ENCODE data around the gene SLC39A12.

The SLC39A12 gene

DNA sequence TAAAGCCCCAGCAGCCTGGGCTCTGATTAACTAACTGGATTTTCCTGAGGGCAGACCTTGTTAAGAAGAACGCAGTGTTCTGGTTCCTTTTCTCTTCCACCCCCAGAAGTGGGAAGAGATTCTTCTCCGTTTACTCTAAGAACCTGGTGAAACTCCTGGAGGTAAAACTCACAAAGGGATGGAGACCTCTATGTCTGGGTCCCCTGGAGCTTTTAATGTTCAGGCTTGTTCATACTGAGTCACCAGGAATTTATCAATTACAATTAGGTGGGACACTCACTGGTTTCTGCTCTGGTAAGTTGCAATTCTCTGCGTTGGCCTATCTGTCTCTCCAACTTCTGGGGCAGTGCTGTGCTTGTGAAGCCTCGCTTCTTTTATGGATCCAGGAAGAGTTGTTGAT lies 115.2 kb downstream of the SLC39A12 start:
- no peak for DNase-seq

DNA sequence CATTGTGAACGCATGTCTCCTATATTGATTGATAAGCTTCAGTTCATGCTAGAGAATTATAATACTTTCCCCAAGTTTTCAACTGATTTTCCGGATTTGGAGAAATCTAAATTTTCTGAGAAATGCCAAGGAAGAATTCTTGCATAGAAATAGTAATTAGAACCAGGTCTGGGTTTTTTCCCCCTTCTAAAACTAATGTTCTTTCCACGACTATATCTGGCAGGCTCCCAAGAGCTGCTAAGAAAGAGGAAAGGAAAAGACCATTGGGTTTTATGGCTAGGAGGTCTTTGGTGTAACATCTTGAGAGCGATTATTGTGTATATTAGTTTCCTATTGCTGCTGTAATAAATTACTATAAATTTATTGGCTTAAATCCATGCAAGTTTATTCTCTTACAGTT lies 116.7 kb downstream of the SLC39A12 start:
- DNase-seq: no peak

DNA sequence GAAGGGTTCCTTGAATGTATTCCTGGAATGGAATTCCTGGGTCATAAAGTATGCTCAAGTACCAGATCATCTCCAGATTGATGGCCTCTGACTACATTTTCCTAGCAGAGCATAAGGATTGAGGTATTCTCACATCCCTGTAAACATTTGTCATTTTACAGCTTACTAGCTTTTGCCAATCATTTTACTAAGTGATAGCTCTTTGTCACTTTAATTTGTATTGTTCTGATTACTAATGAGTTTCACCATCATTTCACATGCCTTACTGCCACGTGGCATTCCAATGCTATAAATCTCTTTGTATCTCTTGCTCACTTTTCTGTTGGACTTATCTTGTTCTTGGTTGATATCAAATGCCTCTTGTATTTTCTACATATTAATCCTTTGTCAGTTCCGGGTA lies 119.9 kb downstream of the SLC39A12 start:
- DNase-seq: no peak

DNA sequence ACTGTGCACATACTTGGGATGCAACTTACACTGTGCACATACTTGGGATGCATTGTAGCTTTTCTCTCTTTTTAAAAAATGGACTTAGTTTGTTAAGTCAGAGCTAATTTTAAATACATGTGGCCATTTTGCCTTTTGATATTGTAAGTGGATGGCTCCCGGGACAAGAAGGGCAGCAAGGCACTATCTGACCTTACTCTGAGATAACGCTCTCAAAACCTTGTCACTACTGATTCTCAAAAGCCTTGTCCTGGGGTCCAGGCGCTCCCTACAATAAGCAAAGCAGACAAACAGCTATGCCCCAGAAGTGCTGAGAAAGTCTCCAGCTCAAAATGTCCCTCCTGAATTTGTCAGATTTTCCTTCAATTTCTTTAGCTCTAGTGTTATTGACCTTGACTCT lies 121.6 kb downstream of the SLC39A12 start:
- DNase-seq: no peak

DNA sequence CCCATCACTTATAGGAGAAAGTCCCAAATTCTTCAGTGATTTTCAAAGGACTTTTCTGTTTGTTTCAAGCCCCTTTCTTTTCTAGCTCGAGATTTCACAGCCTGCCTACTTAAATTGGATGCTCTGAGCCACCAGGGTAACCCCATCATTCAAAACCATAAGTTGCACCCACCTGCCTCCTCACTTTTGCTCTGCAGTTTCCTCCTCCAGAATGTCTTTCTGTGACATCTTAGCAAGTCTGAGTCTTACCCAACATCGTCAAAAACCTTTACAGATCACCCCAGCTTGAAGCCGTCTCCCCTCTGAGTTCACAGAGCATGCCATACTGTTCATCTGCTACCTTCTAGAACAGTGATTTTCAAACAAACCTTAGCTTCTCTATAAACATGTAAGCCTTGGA lies 124.2 kb downstream of the SLC39A12 start:
- DNase-seq: no peak

DNA sequence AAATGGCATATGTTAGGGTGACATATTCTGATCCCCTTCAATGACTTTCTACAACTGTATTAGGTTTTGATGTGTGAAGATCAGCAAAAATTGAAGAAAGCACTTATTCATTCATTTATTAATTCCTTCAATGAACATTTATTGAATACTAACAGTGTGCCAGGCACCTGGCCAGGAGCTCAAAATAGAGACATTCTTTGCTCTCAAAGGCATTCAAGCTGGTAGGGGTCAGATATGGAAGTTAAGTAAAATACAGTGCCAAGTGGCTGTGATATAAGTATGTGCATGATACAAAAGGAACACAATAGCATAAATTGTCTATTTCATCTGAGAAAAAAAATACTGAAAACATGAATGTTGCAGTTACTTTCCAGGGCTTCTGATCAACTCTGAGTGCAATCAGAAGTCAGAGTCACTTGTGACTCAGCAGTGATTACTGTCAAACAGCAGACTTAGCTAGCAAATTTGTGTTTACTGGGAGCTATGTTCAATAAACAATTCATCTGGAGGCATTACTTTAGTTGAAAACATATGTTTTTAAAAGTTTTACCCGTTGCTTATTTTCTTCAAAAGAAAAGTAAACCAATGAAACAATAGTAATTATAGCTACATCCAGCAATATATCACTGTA lies 128.1 kb downstream of the SLC39A12 start:
- no peak for DNase-seq

DNA sequence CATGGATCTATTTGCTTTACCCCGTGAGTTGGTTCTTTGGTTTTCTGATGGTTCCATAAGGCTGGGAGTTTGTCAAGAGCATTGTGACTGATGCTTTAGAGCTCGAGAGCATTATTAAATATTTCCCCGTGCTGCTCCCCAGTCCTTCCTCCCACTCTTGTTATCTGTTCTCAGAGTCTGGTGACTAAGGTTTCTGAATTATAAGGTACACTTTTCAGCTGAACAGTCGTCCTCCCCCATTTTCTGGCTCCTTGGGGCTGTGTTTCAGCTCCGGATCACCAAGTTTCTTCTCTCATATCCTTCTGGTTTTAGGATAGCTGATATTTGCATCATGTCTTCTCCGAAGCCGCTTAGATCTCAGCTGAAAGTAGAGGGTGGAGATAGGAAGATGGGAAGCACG lies 130.7 kb downstream of the SLC39A12 start:
- DNase-seq: no peak

DNA sequence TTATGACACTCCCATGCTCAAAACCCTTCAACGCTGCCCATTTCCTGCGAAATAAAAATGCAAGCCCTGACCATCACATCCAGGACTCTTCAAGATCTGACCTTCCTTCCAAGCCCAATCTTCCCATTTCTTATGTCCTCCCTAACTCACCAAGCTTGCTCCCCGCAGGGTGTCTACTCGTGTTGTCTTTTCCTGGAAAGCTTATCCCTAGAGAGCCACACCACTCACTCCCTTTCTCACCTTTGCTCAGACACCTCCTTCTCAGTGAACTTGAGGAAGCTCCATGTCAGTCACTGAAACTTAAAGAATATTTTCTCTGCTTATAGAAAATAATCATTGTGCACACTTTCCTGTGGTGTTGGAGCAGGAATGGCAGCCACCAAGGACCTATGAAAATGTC lies 134.1 kb downstream of the SLC39A12 start:
- DNase-seq: no peak

DNA sequence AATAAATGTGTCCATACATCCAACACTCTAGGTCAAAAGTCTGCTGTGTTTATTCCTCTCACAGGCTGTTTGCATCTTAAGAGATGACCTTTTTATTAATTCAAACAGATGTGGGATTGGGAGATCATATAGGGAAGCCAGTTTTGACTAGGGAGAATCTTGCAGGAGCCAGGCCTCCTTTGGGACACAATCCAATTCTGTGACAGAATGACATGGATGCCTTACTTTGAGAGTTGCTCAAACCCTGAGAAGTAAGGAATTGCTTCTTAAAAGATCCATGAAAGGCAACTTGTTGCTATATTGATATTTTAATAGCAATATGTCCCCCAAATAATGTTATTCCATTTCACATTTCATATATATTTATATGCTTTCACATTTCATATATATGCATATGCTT lies 135.0 kb downstream of the SLC39A12 start:
- DNase-seq: no peak

DNA sequence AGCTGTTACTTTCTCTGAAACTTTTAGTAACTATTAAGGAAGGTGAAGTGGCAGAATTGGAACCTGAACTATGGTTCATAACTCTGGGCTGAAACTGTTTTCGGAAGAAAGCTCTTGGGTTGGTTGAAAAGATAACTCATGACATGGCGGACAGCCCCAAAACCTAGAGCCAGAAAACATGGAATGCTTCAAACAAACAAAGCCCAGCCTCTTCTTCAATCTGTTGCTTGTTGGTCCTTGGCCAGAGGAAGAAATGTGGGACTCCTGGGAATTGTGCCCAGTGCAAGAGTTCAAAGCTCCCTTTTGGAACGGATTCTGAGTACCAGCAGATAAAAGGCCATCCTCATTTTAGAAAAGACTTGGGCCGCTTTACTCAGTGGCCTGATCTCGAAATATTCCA lies 135.6 kb downstream of the SLC39A12 start:
- DNase-seq: no peak

Data from activated gamma-delta T cell treated with Interleukin-2 at 50 U/mL for 16 hours (primary cell).